IMR-90 (cell line): ENCODE results near the gene GOSR1.

Experiments used
- CEBPB ChIP-seq: IDR thresholded peaks from 2 replicates; pipeline ENCODE4 v1.6.1; 2012; ENCODE audit warnings: low read depth, low read length, improper control_type of control experiment
- CHD1 ChIP-seq: IDR thresholded peaks from 2 replicates; pipeline ENCODE4 v1.6.1; 2012; ENCODE audit warnings: low read depth, low read length, improper control_type of control experiment
- MAFK ChIP-seq: IDR thresholded peaks from 2 replicates; pipeline ENCODE4 v1.6.1; 2012; ENCODE audit warnings: low read depth, low read length, improper control_type of control experiment
- MAZ ChIP-seq: IDR thresholded peaks from 2 replicates; pipeline ENCODE4 v1.6.1; 2012; ENCODE audit warnings: low read depth, mild to moderate bottlenecking, low read length, improper control_type of control experiment, moderate library complexity, borderline replicate concordance
- MXI1 ChIP-seq: IDR thresholded peaks from 2 replicates; pipeline ENCODE4 v1.6.1; 2012; ENCODE audit warnings: low read depth, mild to moderate bottlenecking, low read length, moderate library complexity, borderline replicate concordance
- POLR2A ChIP-seq: IDR thresholded peaks from 2 replicates; pipeline ENCODE4 v1.6.1; 2012; ENCODE audit warnings: mild to moderate bottlenecking, low read depth, low read length
- RAD21 ChIP-seq: IDR thresholded peaks from 2 replicates; pipeline ENCODE4 v1.6.1; 2012; ENCODE audit warnings: low read length, improper control_type of control experiment
- RCOR1 ChIP-seq: IDR thresholded peaks from 2 replicates; pipeline ENCODE4 v1.6.1; 2012; ENCODE audit warnings: mild to moderate bottlenecking, low read length, improper control_type of control experiment; ENCODE audit not compliant: insufficient replicate concordance
- RFX5 ChIP-seq: IDR thresholded peaks from 2 replicates; pipeline ENCODE4 v1.8.0; 2012; ENCODE audit warnings: low read depth, mild to moderate bottlenecking, low read length, moderate library complexity
- TF ChIP-seq, protein P1 (sequence below): conservative IDR thresholded peaks from 2 replicates; pipeline ENCODE4 v1.5.1; 2012; ENCODE audit warnings: mild to moderate bottlenecking, low read depth, low read length, improper control_type of control experiment
- TF ChIP-seq, protein P2 (sequence below): fragments of 150-350 bp; IDR thresholded peaks from 2 replicates; pipeline ENCODE4 v1.6.1; 2017; ENCODE audit warnings: mild to moderate bottlenecking, antibody characterized with exemption, low read length, low read depth

DNA sequence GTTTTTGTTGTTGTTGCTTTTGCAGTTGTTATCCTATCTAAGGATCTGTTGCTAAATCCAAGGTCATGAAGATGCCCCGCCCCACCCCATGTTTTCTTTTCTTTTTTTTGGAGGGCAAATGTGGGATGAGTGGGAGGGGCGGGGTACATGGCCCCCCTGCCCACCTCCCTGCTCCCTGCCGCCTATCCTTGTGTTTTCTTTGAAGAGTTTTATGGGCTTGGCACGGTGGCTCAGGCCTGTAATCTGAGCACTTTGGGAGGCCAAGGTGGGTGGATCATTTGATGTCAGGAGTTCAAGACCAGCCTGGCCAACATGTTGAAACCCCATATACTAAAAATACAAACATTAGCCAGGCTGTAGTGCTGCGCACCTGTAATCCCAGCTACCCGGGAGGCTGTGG lies 18.8 kb upstream of the GOSR1 start:
- TF ChIP-seq, protein P1, sequence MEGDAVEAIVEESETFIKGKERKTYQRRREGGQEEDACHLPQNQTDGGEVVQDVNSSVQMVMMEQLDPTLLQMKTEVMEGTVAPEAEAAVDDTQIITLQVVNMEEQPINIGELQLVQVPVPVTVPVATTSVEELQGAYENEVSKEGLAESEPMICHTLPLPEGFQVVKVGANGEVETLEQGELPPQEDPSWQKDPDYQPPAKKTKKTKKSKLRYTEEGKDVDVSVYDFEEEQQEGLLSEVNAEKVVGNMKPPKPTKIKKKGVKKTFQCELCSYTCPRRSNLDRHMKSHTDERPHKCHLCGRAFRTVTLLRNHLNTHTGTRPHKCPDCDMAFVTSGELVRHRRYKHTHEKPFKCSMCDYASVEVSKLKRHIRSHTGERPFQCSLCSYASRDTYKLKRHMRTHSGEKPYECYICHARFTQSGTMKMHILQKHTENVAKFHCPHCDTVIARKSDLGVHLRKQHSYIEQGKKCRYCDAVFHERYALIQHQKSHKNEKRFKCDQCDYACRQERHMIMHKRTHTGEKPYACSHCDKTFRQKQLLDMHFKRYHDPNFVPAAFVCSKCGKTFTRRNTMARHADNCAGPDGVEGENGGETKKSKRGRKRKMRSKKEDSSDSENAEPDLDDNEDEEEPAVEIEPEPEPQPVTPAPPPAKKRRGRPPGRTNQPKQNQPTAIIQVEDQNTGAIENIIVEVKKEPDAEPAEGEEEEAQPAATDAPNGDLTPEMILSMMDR = no peak
- TF ChIP-seq, protein P2, sequence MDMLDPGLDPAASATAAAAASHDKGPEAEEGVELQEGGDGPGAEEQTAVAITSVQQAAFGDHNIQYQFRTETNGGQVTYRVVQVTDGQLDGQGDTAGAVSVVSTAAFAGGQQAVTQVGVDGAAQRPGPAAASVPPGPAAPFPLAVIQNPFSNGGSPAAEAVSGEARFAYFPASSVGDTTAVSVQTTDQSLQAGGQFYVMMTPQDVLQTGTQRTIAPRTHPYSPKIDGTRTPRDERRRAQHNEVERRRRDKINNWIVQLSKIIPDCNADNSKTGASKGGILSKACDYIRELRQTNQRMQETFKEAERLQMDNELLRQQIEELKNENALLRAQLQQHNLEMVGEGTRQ = no peak
- TF ChIP-seq CHD1 (no peak), POLR2A (no peak), CEBPB (no peak), MAFK (no peak), MAZ (no peak), RFX5 (no peak), RAD21 (no peak), RCOR1 (no peak), MXI1 (no peak)
